ENCODE data around the gene STK11IP. TPM values are rescaled to one million over a fixed set of nuclear protein-coding genes. Genes with fewer than 3 reads are reported as not detected.

The STK11IP gene
- total RNA-seq, 2 experiments from 2014 or later, result 30.0 to 33.1 TPM

DNA sequence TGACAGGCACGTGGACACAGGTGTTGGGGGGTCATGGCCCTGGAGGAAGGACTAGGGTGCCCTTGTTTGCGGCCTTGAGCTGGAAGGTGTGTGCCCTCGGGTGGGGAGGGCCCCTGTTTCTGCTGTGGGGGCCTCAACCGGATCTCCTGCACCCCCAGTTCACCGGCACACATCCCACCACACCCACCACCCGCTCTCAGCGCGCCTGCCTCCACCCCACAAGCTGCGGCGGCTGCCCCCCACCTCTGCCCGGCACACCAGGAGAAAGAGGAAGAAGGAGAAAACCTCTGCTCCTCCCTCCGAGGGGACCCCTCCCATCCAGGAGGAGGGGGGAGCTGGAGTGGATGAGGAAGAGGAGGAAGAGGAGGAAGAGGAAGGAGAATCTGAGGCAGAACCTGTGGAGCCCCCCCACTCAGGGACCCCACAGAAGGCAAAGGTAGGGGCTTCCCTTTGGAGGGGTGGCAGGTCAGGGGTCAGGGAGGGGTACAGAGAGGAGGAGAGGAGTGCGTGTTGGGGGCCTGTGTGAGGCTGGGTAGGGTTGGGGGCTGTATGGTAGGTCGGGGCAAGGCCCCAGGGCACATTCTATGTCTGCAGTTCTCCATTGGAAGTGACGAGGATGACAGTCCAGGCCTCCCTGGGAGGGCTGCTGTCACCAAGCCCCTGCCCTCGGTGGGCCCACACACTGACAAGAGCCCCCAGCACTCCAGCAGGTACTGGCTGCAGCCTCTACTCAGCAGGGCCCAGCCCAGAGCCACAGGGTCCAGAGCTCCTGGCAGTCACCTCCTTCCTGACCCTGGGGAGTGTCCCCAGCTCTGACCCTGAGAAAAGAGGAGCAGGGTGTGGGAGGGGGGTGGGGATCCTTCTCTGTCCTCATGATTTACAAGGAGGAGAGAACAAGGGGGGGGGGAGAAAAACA lies 31.6 kb downstream of the STK11IP start:
- H3K27me3 Mint-ChIP-seq (ENCODE audit: low read depth), result peaks cover 21% of the 10 kb centered on the region
- H3K36me3 Mint-ChIP-seq (ENCODE audit: low read depth), result no peaks in the 10 kb centered on the region
- no peak for DNase-seq
- no peak for ATAC-seq
- ChIA-PET CTCF (no interaction called here), POLR2A (no interaction called here)
- peaks cover 5% of the 10 kb centered on the region for H3K4me1 Mint-ChIP-seq (ENCODE audit: low read depth)
- no peak overlapping the region for H3K4me3 Mint-ChIP-seq
- no peak overlapping the region for H3K27ac Mint-ChIP-seq
- H3K9me3 Mint-ChIP-seq (ENCODE audit: insufficient read depth), result no peaks in the 10 kb centered on the region

DNA sequence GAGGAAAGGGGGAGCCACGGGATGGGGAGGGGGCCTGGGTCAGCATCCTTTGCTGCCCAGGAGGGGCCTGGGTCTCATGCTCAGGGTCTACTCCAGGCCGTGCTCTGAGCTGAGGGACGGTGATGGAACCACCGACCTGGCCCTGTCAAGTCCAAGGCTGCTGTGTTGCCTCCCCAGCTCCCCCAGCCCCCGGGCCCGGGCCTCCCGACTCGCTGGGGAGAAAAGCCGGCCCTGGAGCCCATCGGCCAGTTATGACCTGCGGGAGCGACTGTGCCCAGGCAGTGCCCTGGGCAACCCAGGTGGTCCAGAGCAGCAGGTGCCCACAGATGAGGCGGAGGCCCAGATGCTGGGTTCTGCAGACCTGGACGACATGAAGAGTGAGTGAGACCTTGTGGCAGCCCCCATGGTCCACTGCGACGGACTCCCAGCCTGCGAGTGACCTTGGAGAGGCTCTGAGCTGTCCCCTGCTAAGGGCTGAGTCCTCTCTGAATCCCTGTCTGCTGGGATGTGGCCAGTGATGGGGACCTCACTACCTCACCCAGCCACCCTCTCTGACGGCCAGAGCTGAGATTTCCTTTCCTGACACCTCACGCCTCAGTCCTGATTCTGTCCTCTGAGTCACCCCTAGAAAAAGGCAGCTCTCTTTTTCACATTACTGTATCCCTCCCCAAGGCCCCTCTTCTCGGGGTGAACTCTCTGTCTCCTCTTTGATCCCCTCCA lies 32.5 kb downstream of the STK11IP start:
- peaks cover 16% of the 10 kb centered on the region for H3K27me3 Mint-ChIP-seq (ENCODE audit: low read depth)
- H3K9me3 Mint-ChIP-seq (ENCODE audit: insufficient read depth), result no peaks in the 10 kb centered on the region
- DNase-seq (no peak), ATAC-seq (no peak)
- no peak overlapping the region for H3K4me3 Mint-ChIP-seq
- ChIA-PET CTCF (no interaction called here), POLR2A (no interaction called here)
- H3K27ac Mint-ChIP-seq, result no peak overlapping the region
- peaks cover 5% of the 10 kb centered on the region for H3K4me1 Mint-ChIP-seq (ENCODE audit: low read depth)
- H3K36me3 Mint-ChIP-seq (ENCODE audit: low read depth), result no peaks in the 10 kb centered on the region

GRCh38 chr2:219630770-219631405 lies 33.2 kb downstream of the STK11IP start:
- Mint-ChIP-seq H3K27me3 (ENCODE audit: low read depth) (peaks cover 16% of the 10 kb centered on the region), H3K27ac (no peak overlapping the region), H3K4me3 (no peak overlapping the region), H3K4me1 (ENCODE audit: low read depth) (peaks cover 5% of the 10 kb centered on the region), H3K9me3 (ENCODE audit: insufficient read depth) (no peaks in the 10 kb centered on the region), H3K36me3 (ENCODE audit: low read depth) (no peaks in the 10 kb centered on the region)
- no peak for DNase-seq
- ChIA-PET CTCF (no interaction called here), POLR2A (no interaction called here)
- ATAC-seq, result no peak

DNA sequence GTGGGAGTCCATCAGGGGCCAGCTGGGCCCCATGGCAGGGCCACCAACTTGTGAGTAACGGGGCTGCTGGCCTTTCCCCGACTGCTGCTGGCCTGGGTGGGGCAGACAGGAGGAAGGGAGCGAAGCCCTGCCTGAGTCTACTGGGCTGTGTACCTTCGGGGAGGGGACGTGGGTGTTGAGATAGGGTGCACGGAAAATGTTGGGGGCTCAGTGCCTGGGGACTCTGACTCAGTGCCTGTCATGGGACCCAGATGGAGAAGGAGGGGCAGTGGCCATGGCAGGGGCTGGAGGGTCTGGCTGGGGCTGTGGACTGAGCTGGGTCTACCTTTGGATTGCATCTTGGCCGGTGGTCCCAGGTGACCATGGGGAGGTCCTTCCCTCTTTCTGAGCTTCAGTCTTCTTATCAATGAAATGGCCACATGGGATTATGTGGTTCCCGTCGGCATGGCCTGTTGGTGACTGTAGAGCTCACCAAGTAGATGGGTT lies 33.8 kb downstream of the STK11IP start:
- no peaks in the 10 kb centered on the region for H3K36me3 Mint-ChIP-seq (ENCODE audit: low read depth)
- no peak overlapping the region for H3K27ac Mint-ChIP-seq
- H3K27me3 Mint-ChIP-seq (ENCODE audit: low read depth), result peaks cover 11% of the 10 kb centered on the region
- H3K9me3 Mint-ChIP-seq (ENCODE audit: insufficient read depth), result no peaks in the 10 kb centered on the region
- ChIA-PET POLR2A (no interaction called here), CTCF (no interaction called here)
- H3K4me3 Mint-ChIP-seq, result no peak overlapping the region
- no peak for DNase-seq
- no peak for ATAC-seq
- peaks cover 5% of the 10 kb centered on the region for H3K4me1 Mint-ChIP-seq (ENCODE audit: low read depth)

- Mint-ChIP-seq H3K9me3 (ENCODE audit: insufficient read depth) (no peaks in the 10 kb centered on the region), H3K4me3 (no peak overlapping the region), H3K4me1 (ENCODE audit: low read depth) (no peaks in the 10 kb centered on the region), H3K36me3 (ENCODE audit: low read depth) (no peaks in the 10 kb centered on the region), H3K27ac (no peak overlapping the region), H3K27me3 (ENCODE audit: low read depth) (peaks cover 4% of the 10 kb centered on the region)
- ATAC-seq (no peak), DNase-seq (no peak)
- ChIA-PET CTCF (no interaction called here), POLR2A (no interaction called here)
Measured at GRCh38 chr2:219631904-219632759, 34.5 kb downstream of the STK11IP start.

DNA sequence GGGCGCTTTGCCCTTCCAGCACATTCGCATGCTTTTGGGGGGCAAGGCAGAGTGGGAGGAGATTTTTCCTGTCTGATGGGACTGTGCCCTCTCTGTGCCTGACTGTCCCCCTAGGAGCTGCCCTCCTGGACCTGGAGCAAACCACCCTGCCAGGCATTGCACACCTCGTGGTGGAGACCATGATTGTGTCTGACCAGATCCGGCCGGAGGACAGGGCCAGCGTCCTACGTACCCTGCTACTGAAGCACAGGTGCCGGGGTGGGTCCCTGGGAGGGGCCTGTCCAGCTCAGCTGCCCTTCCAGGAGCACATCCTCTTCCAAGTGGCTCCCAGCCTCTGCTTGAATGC lies 35.1 kb downstream of the STK11IP start:
- DNase-seq, result no peak
- POLR2A ChIA-PET, result no interaction called here
- Mint-ChIP-seq H3K27ac (no peak overlapping the region), H3K4me3 (no peak overlapping the region), H3K27me3 (ENCODE audit: low read depth) (peaks cover 4% of the 10 kb centered on the region), H3K36me3 (ENCODE audit: low read depth) (no peaks in the 10 kb centered on the region), H3K4me1 (ENCODE audit: low read depth) (no peaks in the 10 kb centered on the region), H3K9me3 (ENCODE audit: insufficient read depth) (no peaks in the 10 kb centered on the region)
- CTCF ChIA-PET, result no interaction called here
- ATAC-seq, result no peak

- H3K36me3 Mint-ChIP-seq (ENCODE audit: low read depth), result no peaks in the 10 kb centered on the region
- no peak overlapping the region for H3K4me3 Mint-ChIP-seq
- H3K27me3 Mint-ChIP-seq (ENCODE audit: low read depth), result peaks cover 4% of the 10 kb centered on the region
- H3K27ac Mint-ChIP-seq, result no peak overlapping the region
- H3K9me3 Mint-ChIP-seq (ENCODE audit: insufficient read depth), result no peaks in the 10 kb centered on the region
- ChIA-PET POLR2A (no interaction called here), CTCF (no interaction called here)
- no peaks in the 10 kb centered on the region for H3K4me1 Mint-ChIP-seq (ENCODE audit: low read depth)
- no peak for ATAC-seq
- DNase-seq, result no peak
Measured at GRCh38 chr2:219633276-219634065, 35.8 kb downstream of the STK11IP start.

GRCh38 chr2:219634171-219634940 lies 36.7 kb downstream of the STK11IP start:
- H3K36me3 Mint-ChIP-seq (ENCODE audit: low read depth), result no peaks in the 10 kb centered on the region
- H3K27me3 Mint-ChIP-seq (ENCODE audit: low read depth), result no peaks in the 10 kb centered on the region
- no peak for DNase-seq
- no peak overlapping the region for H3K27ac Mint-ChIP-seq
- no peak overlapping the region for H3K4me3 Mint-ChIP-seq
- ChIA-PET CTCF (interaction anchor here (1.0 kb wide), 1 partner anchor 93 kb away, joined by 3 read pairs; no protein-coding TSS in a partner anchor), POLR2A (no interaction called here)
- no peak for ATAC-seq
- no peaks in the 10 kb centered on the region for H3K9me3 Mint-ChIP-seq (ENCODE audit: insufficient read depth)
- peaks cover 6% of the 10 kb centered on the region for H3K4me1 Mint-ChIP-seq (ENCODE audit: low read depth)

DNA sequence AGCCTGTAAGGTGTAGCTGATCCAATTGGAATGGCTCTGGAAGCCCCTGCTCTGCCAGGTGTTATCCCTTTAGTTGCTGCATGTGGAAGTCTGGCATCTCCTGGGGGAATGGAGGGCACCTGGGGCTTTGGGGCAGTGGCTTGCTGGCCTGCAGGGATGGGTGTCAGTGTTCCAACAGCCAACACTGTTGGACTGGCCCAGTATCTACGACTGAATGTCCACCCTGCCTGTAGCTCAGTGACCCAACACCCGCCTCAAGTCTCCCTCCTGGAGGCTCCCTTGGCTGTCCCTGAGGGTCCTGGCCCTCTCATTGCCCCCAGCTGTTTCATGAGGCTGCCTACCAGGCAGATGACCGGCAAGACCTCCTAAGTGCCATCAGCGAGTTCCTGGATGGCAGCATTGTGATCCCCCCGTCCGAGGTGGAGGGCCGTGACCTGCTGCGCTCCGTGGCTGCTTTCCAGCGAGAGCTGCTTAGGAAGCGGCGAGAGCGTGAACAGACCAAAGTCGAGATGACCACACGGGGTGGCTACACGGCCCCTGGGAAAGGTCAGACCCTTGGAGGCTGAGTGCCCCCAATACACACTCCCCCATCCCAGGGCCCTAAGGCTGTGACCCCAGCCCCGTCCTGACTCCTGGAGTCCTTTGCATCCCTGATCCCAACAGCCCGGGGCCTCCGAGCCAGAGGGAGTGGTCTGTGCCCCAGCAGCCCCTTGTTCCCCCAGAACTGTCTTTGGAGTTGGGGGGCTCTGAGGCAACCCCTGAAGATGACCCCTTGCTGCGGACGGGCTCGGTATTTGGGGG lies 37.5 kb downstream of the STK11IP start:
- no peak overlapping the region for H3K27ac Mint-ChIP-seq
- H3K36me3 Mint-ChIP-seq (ENCODE audit: low read depth), result no peaks in the 10 kb centered on the region
- no peak for ATAC-seq
- H3K4me3 Mint-ChIP-seq, result no peak overlapping the region
- H3K9me3 Mint-ChIP-seq (ENCODE audit: insufficient read depth), result no peaks in the 10 kb centered on the region
- POLR2A ChIA-PET, result no interaction called here
- H3K27me3 Mint-ChIP-seq (ENCODE audit: low read depth), result no peaks in the 10 kb centered on the region
- CTCF ChIA-PET, result interaction anchor here (1.0 kb wide), 1 partner anchor 94 kb away, joined by 3 read pairs; no protein-coding TSS in a partner anchor
- peaks cover 6% of the 10 kb centered on the region for H3K4me1 Mint-ChIP-seq (ENCODE audit: low read depth)
- no peak for DNase-seq
